ENCODE data around the gene DPY19L1.
"Not testable (repeated sequence)": the region's sequence is repeated elsewhere in the genome, so short reads cannot be mapped to it uniquely, and the experiment has no call there.

The DPY19L1 gene

DNA sequence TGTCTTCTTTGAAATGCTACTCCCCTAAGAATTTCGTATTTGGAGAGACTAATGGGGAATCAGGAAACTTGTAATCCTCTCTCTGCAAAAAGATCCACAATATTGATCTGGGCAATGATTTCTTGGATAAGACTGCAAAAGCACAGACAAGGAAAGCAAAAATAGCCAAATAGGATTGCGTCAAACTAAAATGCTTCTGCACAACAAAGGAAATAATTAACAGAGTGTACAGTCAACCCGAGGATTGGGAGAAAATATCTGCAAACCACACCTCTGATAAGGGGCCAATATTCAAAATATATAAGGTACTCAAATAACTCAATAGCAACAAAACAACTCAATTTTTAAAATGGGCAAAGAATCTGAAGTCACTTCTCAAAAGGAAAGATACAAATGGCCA is 52.1 kb downstream of the DPY19L1 start:
- not testable (repeated sequence) for DNase-seq

- not testable (repeated sequence) for DNase-seq
These were observed 53.1 kb downstream of the DPY19L1 start for GRCh38 chr7:34984140-34984539.

DNA sequence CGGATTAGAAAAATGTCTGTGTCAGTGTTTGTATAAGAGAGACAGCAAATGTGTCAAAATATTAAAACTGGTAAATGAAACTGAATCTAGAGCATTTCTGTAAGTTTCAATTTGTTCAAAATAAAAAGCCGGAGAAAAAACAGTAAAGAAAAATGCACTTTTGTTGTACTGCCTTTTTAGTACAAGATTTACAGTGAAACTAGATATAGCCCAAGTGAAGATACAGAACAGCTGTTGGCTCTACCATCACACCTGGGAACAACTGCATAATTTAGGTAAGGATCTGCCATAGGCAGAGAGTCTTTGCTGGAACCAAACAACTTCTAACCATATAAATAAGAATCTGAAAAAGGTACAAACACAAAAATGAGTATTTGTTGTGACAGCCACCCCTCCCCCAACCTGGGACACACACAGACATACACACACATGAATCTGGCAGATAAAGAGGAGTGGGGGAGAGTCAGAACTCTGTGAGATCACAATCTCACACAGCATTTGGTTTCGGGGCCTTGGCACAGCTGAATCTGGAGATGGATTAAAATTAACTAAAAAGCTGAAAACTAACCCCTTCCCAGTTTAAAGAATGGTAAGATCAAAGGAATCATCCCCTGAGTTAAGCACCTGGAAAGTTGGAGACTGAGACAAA is 54.8 kb downstream of the DPY19L1 start:
- no peak for DNase-seq

DNA sequence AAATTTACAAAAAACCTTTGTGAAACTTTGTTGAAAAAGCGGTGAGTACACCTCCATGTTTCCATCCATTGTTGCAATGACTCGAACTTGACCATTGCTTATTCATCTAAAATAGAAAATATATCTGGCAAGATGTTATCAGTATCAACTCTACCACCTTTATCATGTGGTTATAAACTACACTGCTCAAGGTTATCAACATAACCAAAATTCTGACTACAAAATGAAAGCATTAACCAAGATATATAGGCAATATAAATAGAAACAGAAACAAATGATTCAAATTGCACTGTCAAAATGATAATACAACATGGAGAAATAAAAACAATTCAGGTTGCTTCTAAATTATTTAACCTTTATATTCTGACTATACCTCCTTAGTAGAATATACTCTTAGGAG is 58.2 kb downstream of the DPY19L1 start:
- not testable (repeated sequence) for DNase-seq

GRCh38 chr7:34973400-34973760 is 63.9 kb downstream of the DPY19L1 start:
- no peak for DNase-seq

- DNase-seq: not testable (repeated sequence)
These were observed 64.4 kb downstream of the DPY19L1 start for GRCh38 chr7:34972739-34973399.

- not testable (repeated sequence) for DNase-seq
These were observed 69.5 kb downstream of the DPY19L1 start for GRCh38 chr7:34967818-34968217.

- DNase-seq: not testable (repeated sequence)
These were observed 70.8 kb downstream of the DPY19L1 start for GRCh38 chr7:34966504-34966903.

- no peak for DNase-seq
These were observed 79.3 kb downstream of the DPY19L1 start for GRCh38 chr7:34958021-34958420.

DNA sequence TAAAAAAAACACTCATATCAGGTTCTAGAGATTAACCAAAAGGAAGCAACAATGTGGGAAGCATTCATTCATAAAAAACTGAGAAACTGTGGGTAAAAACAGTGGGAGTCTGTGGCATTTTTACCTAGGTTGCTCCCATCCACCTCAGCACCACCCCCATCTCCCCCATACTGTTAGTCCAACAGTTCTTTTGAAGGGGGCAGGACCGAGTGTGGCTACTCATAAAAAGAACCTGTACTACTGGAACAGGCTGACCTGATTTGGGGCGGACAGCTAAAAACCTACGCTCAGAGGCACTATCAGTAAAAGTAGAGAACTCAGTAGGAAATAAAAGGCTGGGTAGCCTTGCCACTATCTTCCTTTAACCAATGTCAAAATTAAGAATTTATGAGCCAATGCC is 84.5 kb downstream of the DPY19L1 start:
- DNase-seq: no peak

DNA sequence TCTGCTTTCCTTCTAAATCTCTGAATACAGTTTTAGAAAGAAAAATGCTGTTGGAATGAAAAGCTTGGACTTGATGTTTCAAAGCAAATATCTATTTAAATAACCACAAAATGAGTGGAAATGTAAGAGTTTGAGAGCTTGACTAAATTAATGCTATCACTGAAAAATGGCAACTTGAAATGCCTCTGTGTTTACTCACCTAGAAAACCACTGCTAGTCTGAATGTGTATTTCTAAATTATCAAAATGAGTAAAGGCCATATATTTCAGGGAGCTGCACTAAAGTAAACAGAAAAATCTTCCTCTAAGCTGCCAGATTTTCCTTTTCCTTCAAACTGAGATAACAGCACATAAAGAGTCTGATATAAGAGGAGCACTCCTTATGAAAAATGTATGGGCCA is 87.9 kb downstream of the DPY19L1 start:
- no peak for DNase-seq

DNA sequence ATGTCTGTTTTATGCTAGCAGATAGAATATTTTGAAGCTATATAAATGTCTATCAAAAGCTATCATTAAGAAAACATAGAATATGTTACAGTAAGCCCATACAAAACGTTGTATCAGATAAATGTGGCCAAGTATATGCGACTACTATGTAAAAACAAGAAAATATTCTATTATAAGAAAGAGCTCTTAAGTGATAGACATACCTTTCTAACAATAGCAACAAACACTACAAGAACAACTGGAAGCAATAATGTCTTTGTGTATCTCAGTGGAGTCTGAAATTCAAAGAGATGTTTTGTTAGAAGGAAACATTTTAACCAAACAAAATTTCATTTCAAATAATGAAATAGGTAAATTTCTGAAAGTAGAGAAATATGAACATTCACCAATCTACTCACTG is 89.9 kb downstream of the DPY19L1 start:
- DNase-seq: not testable (repeated sequence)

DNA sequence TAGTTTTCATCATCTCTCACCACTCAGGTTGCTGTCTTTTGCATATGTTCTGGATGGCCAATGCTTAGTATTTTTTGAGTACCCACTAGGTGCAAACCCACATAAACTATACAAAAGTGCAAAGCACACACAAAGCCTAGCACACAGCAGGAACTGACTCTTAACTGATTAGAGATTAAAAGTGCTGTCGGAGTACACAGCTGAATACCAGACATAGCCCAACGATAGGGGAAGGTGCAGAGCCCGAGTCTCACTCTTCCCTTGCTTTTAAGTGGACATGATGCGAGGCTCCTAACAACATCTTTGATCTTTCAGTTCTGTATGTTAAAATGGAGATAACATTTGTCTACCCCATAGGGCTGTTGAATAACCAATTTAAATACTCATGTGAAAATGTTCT is 90.8 kb downstream of the DPY19L1 start:
- DNase-seq: no peak

DNA sequence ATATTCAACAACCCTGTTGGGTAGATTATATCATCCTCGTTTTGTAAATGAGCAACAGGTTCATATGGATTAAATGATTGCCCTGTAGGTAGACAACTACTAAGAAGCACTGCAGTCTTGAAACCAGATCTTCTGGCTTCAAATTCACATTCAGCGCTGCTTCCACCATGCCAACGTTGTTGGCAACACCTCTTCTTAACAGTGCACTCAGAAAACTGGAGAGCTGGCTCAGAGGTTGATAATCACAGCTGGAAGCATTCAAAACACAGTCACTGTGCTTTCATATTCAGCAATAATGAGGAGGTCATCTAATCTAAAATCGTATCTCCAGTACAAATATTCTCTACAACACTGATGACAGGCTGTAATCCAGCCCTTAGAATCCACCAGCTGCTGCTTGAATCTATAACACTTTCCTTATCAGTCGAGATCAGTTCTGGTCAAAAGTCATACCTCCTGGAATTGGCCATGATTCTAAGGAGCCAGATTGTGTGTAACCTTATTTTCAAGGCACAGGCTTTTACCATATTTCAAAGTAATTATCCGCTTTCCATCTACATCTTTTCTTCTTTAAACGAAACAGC is 91.3 kb downstream of the DPY19L1 start:
- not testable (repeated sequence) for DNase-seq

DNA sequence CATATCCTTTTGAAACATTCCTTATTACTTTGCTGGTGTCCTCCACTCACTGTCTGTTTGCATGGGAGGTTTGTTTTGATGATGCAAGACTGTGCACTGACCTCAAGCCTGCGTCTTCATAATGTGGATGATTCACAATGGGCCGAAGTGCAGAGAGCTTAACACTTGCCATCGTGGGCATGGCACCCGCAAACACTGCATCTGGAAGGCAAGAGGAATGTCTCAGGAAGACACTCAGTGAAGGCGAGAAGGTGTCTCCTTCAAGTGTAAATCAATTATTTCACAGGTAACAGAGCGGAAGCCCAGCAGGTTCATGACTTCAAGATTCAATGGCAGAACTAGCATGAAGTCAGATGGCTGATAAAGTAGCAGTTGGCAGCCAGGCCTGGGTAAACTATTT is 98.1 kb downstream of the DPY19L1 start:
- no peak for DNase-seq

GRCh38 chr7:34935735-34936165 is 101.5 kb downstream of the DPY19L1 start:
- not testable (repeated sequence) for DNase-seq

GRCh38 chr7:34931739-34932138 is 105.5 kb downstream of the DPY19L1 start:
- DNase-seq: no peak

DNA sequence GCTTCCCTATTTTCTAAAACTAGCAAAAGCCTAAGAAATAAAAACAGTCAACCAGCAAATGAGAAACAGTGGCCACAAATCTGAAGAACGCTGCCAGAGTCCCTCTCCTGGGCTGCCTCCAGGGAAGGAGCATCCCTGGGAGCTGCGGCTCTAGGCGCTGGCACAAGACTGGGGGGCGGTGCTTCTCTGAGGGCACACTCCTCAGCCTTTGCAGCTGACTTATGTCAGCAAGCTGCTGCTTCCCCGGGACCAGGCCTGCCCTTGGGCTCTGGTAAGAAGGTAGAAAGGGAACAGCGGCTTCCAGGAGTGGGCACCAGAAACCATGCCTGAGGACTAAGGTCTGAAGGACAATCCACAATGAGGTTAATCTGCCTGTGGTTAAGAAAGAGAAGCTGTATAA is 107.5 kb downstream of the DPY19L1 start:
- not testable (repeated sequence) for DNase-seq

- DNase-seq: no peak
These were observed 108.7 kb downstream of the DPY19L1 start for GRCh38 chr7:34928560-34928959.

- no peak for DNase-seq
These were observed 109.2 kb downstream of the DPY19L1 start for GRCh38 chr7:34928052-34928451.

DNA sequence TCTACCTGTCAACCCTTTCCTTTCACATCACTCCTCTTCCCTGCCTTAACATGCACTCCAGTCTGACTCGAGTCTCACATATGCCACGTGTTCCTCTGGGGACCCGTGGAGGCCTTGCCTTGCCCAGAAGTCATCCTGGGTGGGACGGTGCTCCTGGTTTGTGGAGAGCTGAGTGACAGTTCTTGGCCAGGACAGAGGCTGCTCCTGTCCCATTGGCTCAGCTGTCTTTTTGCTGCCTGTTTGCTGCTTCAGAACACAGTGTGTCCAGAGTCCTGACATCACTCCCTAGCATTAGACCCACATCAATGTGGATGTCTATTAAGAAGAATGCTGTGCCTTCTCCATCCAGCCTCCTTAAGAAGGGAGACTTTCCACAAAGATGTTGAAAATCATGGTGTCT is 116.8 kb downstream of the DPY19L1 start:
- not testable (repeated sequence) for DNase-seq

DNA sequence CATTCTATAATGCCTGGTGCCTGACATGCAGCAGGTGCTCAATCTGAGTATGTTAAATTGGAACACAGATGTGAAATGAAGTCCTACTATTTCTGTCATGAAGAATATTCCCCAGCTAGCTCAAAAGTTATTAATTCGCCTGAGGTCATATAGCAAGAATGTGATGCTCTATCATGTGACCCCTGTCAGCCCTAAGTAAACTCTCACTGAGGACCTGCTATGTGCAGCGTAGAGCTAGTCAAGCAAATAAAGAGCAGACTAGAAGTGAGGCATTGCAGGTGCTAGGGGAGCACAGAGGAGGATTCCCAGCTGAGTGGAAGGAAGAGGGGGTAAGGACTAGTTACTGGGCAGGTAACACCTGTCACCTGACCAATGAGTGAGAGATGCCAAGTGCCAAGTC is 118.2 kb downstream of the DPY19L1 start:
- not testable (repeated sequence) for DNase-seq

GRCh38 chr7:34918198-34918861 is 119.0 kb downstream of the DPY19L1 start:
- DNase-seq: not testable (repeated sequence)

DNA sequence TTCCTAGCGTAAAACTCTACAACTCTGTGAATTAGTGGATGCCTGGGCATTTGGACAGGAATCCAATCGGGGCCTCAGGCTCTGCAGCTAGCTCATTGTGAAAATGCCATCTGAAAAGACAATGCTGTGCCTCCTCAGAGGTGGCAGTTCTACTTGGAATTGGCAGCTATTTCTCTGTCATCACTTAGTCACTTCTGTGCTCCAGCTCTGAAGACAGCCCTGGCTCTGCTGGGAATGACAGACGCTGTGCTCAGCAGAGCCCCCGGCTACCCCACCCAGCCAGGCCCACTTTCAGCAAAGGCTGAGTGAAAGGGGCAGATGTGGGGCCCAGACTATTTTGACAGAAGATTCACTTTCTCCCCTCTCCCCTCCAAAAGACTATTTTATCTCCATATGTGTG is 119.8 kb downstream of the DPY19L1 start:
- DNase-seq: not testable (repeated sequence)
